Measurements from ENCODE around the gene LRFN2.

DNA sequence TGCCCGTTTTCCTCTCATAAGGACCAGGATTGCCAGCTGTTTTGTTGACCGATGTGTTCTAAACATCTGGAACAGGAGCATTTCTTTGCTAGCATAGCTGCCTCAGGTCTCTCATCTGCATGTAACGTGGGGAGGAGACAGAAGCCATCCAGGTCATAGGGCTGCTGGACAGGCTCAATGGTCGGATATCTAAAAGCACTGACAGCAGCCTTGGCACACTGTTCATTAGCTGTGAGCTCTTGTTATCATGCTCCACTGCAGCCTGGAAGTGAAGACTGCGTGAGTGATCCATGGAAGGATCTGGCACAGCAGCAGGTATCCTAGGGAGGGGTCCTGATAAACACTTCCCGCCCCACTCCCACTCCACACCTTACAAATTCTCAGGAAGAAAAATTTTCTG is 175.3 kb downstream of the LRFN2 start:
- TF ChIP-seq, protein P1, sequence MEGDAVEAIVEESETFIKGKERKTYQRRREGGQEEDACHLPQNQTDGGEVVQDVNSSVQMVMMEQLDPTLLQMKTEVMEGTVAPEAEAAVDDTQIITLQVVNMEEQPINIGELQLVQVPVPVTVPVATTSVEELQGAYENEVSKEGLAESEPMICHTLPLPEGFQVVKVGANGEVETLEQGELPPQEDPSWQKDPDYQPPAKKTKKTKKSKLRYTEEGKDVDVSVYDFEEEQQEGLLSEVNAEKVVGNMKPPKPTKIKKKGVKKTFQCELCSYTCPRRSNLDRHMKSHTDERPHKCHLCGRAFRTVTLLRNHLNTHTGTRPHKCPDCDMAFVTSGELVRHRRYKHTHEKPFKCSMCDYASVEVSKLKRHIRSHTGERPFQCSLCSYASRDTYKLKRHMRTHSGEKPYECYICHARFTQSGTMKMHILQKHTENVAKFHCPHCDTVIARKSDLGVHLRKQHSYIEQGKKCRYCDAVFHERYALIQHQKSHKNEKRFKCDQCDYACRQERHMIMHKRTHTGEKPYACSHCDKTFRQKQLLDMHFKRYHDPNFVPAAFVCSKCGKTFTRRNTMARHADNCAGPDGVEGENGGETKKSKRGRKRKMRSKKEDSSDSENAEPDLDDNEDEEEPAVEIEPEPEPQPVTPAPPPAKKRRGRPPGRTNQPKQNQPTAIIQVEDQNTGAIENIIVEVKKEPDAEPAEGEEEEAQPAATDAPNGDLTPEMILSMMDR (IDR thresholded peaks at IDR 0.05) = no peak
- no peak for TF ChIP-seq POLR2A (IDR thresholded peaks at IDR 0.05)
